Measurements from ENCODE around the gene DGCR2. TPM values are rescaled to one million over a fixed set of nuclear protein-coding genes. Genes with fewer than 3 reads are reported as not detected.

Gene DGCR2
- total and polyA plus RNA-seq, 9 donors, result 23.9 to 71.9 (median 59.1) TPM

DNA sequence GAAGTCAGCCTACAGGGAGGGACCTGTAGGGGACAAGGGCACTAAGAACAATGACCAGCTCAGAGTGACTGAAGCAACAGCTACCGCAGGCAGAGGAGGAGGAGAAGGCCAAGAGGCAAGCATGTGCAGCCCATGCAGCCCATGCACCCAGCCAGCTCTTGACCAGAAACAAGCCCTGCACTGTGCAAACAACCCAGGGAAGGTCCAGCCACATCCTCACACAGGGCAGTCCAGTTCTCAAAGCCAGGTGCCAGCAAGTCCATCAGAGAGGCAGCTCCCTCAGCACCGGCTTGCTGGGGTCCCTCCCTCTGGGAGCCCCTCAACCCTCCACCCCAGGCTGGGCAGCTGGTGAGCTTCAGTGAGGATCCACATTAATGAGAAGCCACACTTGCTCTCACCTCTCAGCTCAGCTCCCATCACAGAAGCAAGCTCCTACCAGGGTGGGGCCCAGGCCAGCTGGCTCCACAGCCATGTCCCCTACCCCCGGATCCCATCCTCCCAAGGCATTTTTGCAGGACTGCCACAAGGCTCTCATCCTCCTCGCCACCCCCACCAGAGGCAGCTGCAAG is 7.1 kb downstream of the DGCR2 start:
- Histone ChIP-seq H3K9me3 (no peaks in the 10 kb centered on the region), H3K36me3 (no peaks in the 10 kb centered on the region), H3K27ac (no peak overlapping the region), H3K4me1 (ENCODE audit: insufficient read depth) (peaks cover 23% of the 10 kb centered on the region), H3K27me3 (no peaks in the 10 kb centered on the region), H3K4me3 (no peak overlapping the region)
- intact Hi-C loops (cut with DNase I), result loop anchor here in 1 of 4 donors (10.0 kb wide), 1 partner anchor 60 kb away; no protein-coding TSS in a partner anchor
- DNase-seq, result no peak
- TF ChIP-seq EP300 (IDR thresholded peaks at IDR 0.05), result no peak
- 82 to 91% (median 89%) methylated on average over 4 of the region's 4 CpGs for WGBS, 3 donors

DNA sequence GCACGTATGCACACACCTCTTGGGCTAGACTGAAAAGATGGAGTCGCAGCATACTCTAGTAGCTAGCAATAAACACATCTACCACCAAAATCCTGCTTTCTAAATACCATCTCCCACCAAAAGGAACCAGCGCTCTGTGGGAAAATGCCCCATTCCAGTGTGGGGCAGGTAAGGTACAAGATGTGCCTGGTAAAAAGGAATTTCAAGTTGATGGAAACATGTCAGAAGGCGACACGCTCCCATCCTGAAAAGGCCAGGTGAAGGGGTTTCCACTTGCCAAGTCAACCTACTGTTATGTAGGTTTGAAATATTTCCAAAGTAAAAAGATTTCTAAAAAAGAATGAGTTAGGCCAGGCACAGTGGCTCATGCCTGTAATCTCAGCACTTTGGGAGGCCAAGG is 8.8 kb downstream of the DGCR2 start:
- WGBS, 3 donors, result 96 to 99% (median 97%) methylated on average over 5 of the region's 5 CpGs
- TF ChIP-seq POLR2A (IDR thresholded peaks at IDR 0.05), result no peak
- TF ChIP-seq, protein P1, sequence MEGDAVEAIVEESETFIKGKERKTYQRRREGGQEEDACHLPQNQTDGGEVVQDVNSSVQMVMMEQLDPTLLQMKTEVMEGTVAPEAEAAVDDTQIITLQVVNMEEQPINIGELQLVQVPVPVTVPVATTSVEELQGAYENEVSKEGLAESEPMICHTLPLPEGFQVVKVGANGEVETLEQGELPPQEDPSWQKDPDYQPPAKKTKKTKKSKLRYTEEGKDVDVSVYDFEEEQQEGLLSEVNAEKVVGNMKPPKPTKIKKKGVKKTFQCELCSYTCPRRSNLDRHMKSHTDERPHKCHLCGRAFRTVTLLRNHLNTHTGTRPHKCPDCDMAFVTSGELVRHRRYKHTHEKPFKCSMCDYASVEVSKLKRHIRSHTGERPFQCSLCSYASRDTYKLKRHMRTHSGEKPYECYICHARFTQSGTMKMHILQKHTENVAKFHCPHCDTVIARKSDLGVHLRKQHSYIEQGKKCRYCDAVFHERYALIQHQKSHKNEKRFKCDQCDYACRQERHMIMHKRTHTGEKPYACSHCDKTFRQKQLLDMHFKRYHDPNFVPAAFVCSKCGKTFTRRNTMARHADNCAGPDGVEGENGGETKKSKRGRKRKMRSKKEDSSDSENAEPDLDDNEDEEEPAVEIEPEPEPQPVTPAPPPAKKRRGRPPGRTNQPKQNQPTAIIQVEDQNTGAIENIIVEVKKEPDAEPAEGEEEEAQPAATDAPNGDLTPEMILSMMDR (IDR thresholded peaks at IDR 0.05), result no peak
- TF ChIP-seq EP300 (IDR thresholded peaks at IDR 0.05), result no peak
- no peak for DNase-seq
- intact Hi-C loops (cut with DNase I), result loop anchor here in 1 of 4 donors (10.0 kb wide), 1 partner anchor 59 kb away; no protein-coding TSS in a partner anchor
- Histone ChIP-seq H3K27me3 (no peaks in the 10 kb centered on the region), H3K4me1 (ENCODE audit: insufficient read depth) (peaks cover 25% of the 10 kb centered on the region), H3K9me3 (no peaks in the 10 kb centered on the region), H3K36me3 (no peaks in the 10 kb centered on the region), H3K27ac (no peak overlapping the region), H3K4me3 (no peak overlapping the region)

DNA sequence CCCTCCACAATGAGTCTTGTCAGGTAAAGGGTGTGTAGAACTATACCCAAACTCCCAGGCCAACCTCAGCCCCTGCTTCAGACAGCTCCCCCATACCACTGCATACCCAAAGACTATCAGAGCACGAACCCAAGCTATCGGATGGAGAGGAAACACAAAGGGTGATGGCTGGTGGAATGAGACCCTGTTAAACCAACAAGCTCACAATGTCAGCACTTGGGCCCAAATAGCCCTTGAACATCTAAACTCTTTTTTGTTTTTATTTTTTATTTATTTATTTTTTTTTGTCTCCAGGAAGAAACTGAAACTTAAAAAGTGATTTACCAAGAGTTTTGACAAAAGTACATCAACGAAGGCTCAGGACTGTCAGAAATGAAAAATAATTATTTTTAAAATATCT is 10.6 kb downstream of the DGCR2 start:
- TF ChIP-seq EP300 (IDR thresholded peaks at IDR 0.05) (no peak), POLR2A (IDR thresholded peaks at IDR 0.05) (no peak)
- TF ChIP-seq, protein P1 (IDR thresholded peaks at IDR 0.05), result no peak
- 91 to 92% (median 91%) methylated on average over 3 of the region's 3 CpGs for WGBS, 3 donors
- Histone ChIP-seq H3K36me3 (no peaks in the 10 kb centered on the region), H3K4me3 (no peak overlapping the region), H3K27me3 (no peaks in the 10 kb centered on the region), H3K4me1 (ENCODE audit: insufficient read depth) (peaks cover 20% of the 10 kb centered on the region), H3K27ac (no peak overlapping the region), H3K9me3 (no peaks in the 10 kb centered on the region)
- no peak for DNase-seq
- intact Hi-C loops (cut with DNase I), result loop anchor here in 1 of 4 donors (10.0 kb wide), 1 partner anchor 57 kb away; no protein-coding TSS in a partner anchor

DNA sequence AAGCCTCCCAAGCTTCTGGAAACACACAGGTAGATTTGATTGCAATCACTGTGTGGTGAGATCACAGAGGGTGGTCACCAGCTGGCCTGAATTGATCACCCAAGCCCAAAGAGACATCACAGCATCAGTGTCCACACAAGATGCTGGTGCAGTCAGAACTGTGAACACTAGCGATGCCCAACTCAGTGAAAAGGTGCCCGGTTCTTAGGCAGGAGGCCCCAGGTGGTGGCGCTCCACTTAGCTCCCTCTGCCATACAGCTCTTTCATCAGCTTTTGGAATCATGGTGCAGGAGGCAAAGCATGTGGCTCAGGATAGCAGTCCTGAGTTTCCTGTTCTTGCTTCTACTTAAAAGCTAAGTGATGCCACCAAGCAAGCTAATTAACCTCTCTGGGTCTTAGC is 11.1 kb downstream of the DGCR2 start:
- intact Hi-C loops (cut with DNase I), result loop anchor here in 1 of 4 donors (10.0 kb wide), 1 partner anchor 56 kb away; no protein-coding TSS in a partner anchor
- Histone ChIP-seq H3K36me3 (no peaks in the 10 kb centered on the region), H3K4me3 (no peak overlapping the region), H3K27ac (no peak overlapping the region), H3K27me3 (no peaks in the 10 kb centered on the region), H3K9me3 (no peaks in the 10 kb centered on the region), H3K4me1 (ENCODE audit: insufficient read depth) (peaks cover 22% of the 10 kb centered on the region)
- DNase-seq, result no peak
- 86 to 90% (median 88%) methylated on average over 3 of the region's 3 CpGs for WGBS, 3 donors
- no peak for TF ChIP-seq POLR2A (IDR thresholded peaks at IDR 0.05)
- TF ChIP-seq EP300 (IDR thresholded peaks at IDR 0.05), result no peak
- TF ChIP-seq, protein P1 (IDR thresholded peaks at IDR 0.05), result no peak

DNA sequence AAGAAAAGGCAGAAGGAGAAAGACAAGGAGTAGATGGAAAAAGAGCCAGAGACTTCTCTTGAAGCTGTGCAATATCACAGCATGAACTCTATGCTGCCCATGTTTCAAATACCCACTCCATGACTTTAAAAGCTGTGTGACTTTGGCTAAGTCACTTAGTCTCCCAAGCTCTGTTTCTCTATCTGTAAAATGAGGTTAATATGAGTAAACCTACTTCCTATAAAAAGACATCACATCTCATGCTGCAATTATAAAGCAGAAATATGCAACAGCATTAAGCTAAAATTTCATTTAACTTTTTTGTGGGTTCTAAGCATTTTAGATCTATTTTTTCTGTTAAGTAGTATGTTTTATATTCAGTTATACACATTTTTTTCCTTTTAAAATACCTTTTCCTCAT is 11.6 kb downstream of the DGCR2 start:
- TF ChIP-seq EP300 (IDR thresholded peaks at IDR 0.05) (no peak), POLR2A (IDR thresholded peaks at IDR 0.05) (no peak)
- TF ChIP-seq, protein P1 (IDR thresholded peaks at IDR 0.05), result no peak
- Histone ChIP-seq H3K27ac (no peak overlapping the region), H3K27me3 (no peaks in the 10 kb centered on the region), H3K9me3 (no peaks in the 10 kb centered on the region), H3K4me3 (no peak overlapping the region), H3K4me1 (ENCODE audit: insufficient read depth) (peaks cover 22% of the 10 kb centered on the region), H3K36me3 (no peaks in the 10 kb centered on the region)
- intact Hi-C loops (cut with DNase I), result loop anchor here in 1 of 4 donors (10.0 kb wide), 1 partner anchor 56 kb away; no protein-coding TSS in a partner anchor
- DNase-seq, result no peak
